Fibroblast of lung (primary cell): ENCODE data around the gene AGK. TPM values are rescaled to one million over a fixed set of nuclear protein-coding genes. Genes with fewer than 3 reads are reported as not detected.

ENCODE experiments used
- DNase-seq, 2 donors: peaks; one replicate each; pipeline versions ENCODE4 v3.0.0 to v3.0.0-alpha.2; 2010; ENCODE audit warnings: low read depth in 2 of 2
- H2AFZ ChIP-seq: 2 replicates; pipeline ENCODE4 v1.5.1; 2012; ENCODE audit warnings: low read length, control low read depth, inconsistent platforms
- H3K27ac ChIP-seq: 2 replicates; pipeline ENCODE4 v1.5.1; 2011; ENCODE audit warnings: low read length, control low read depth; ENCODE audit not compliant: insufficient read depth
- H3K27me3 ChIP-seq: 2 replicates; pipeline ENCODE4 v1.5.1; 2011; ENCODE audit warnings: mild to moderate bottlenecking, low read length; ENCODE audit not compliant: control insufficient read depth, insufficient read depth
- H3K36me3 ChIP-seq: 2 replicates; pipeline ENCODE4 v1.5.1; 2011; ENCODE audit warnings: low read length; ENCODE audit not compliant: control insufficient read depth, insufficient read depth
- H3K4me1 ChIP-seq: 2 replicates; pipeline ENCODE4 v1.5.1; 2011; ENCODE audit warnings: low read length; ENCODE audit not compliant: control insufficient read depth, insufficient read depth; ENCODE audit errors: extremely low read depth
- H3K4me2 ChIP-seq: 2 replicates; pipeline ENCODE4 v1.5.1; 2011; ENCODE audit warnings: low read length, control low read depth; ENCODE audit not compliant: insufficient read depth; ENCODE audit errors: extremely low read depth
- H3K4me3 ChIP-seq, 4 experiments: fragments of 200-600 bp in 1 of 4; sonication (generic) in 1 of 4; replicated peaks in 1 of 4; 2 replicates each; pipeline ENCODE4 v1.5.1; 2011 to 2016; ENCODE audit warnings: low read length in 4 of 4, low read depth in 3 of 4, mild to moderate bottlenecking in 3 of 4, control low read depth in 2 of 4, inconsistent platforms in 1 of 4, mixed read lengths in 1 of 4; ENCODE audit not compliant: insufficient read depth in 1 of 4; ENCODE audit errors: control extremely low read depth in 1 of 4
- H3K79me2 ChIP-seq: 2 replicates; pipeline ENCODE4 v1.5.1; 2012; ENCODE audit warnings: mild to moderate bottlenecking, low read length, inconsistent platforms; ENCODE audit not compliant: control insufficient read depth, insufficient read depth
- H3K9ac ChIP-seq: 2 replicates; pipeline ENCODE4 v1.5.1; 2011; ENCODE audit warnings: mild to moderate bottlenecking, low read length, control low read depth; ENCODE audit not compliant: insufficient read depth
- H3K9me3 ChIP-seq: 2 replicates; pipeline ENCODE4 v1.5.1; 2012; ENCODE audit warnings: low read depth, low read length; ENCODE audit not compliant: control insufficient read depth, insufficient read depth
- H4K20me1 ChIP-seq: 2 replicates; pipeline ENCODE4 v1.5.1; 2011; ENCODE audit warnings: low read length; ENCODE audit not compliant: control insufficient read depth, insufficient read depth; ENCODE audit errors: extremely low read depth
- EZH2 ChIP-seq: IDR thresholded peaks from 2 replicates; pipeline ENCODE4 v1.5.1; 2012; ENCODE audit warnings: low read length, control low read depth, mild to moderate bottlenecking; ENCODE audit errors: missing control alignments
- polyA plus RNA-seq, 2 donors: library from polyadenylated mRNA; depleted of rRNA in 1 of 2; stranded (reverse) in 1 of 2; unstranded in 1 of 2; fragments of >200 nt; gene quantifications; 2 replicates each; pipeline ENCODE4 v1.2.1, GENCODE V29; 2011 to 2012; ENCODE audit warnings: missing spikeins in 1 of 2
- total RNA-seq: library from RNA; depleted of rRNA; stranded (reverse); fragments of >200 nt; gene quantifications from 2 replicates; pipeline ENCODE4 v1.2.1, GENCODE V29; 2014
- TF ChIP-seq, protein P1 (sequence below), 2 donors: IDR thresholded peaks in 1 of 2; conservative IDR thresholded peaks in 1 of 2; 1 replicate in 1 of 2; 2 replicates in 1 of 2; pipeline ENCODE4 v1.5.1; 2011 to 2012; ENCODE audit warnings: low read length in 2 of 2, control low read depth in 1 of 2, inconsistent platforms in 1 of 2, low read depth in 1 of 2, mild to moderate bottlenecking in 1 of 2

Gene AGK
- total and polyA plus RNA-seq, 2 donors (not counting 1 experiment from before 2014, with no cell fraction given), result 20.8 to 42.5 TPM

DNA sequence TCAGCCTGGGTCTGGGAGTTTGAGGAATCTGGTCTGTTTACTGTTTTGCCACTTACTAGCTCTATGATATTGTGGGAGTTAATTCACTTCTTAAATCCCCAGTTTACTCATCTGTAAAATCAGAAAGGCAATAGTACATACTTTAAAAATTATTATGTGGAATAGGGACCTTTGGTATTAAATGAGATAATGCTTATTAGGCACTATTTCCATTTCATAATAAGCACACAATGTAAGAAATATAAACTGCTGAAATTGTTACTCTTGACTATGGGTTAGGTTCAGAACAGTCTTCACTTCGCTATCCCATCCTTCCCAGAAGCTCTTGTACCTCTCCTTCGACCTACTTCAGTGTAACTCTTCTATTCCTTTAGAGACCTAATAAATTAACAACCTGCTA lies 47.2 kb downstream of the AGK start:
- TF ChIP-seq, protein P1, sequence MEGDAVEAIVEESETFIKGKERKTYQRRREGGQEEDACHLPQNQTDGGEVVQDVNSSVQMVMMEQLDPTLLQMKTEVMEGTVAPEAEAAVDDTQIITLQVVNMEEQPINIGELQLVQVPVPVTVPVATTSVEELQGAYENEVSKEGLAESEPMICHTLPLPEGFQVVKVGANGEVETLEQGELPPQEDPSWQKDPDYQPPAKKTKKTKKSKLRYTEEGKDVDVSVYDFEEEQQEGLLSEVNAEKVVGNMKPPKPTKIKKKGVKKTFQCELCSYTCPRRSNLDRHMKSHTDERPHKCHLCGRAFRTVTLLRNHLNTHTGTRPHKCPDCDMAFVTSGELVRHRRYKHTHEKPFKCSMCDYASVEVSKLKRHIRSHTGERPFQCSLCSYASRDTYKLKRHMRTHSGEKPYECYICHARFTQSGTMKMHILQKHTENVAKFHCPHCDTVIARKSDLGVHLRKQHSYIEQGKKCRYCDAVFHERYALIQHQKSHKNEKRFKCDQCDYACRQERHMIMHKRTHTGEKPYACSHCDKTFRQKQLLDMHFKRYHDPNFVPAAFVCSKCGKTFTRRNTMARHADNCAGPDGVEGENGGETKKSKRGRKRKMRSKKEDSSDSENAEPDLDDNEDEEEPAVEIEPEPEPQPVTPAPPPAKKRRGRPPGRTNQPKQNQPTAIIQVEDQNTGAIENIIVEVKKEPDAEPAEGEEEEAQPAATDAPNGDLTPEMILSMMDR (conservative IDR thresholded peaks at IDR 0.05 in 1 of 2, IDR thresholded peaks at IDR 0.05 in 1 of 2; ENCODE audit: low read depth in 1 of 2, low read length in 2 of 2), result no peak
- no peak for TF ChIP-seq EZH2
- no peak for DNase-seq
- H3K36me3 ChIP-seq, result peaks cover 3% of the 10 kb centered on the region

GRCh38 chr7:141600168-141601006 lies 49.2 kb downstream of the AGK start:
- peaks cover 2% of the 10 kb centered on the region for H3K36me3 ChIP-seq
- no peak overlapping the region for H3K4me2 ChIP-seq
- H3K9me3 ChIP-seq, result no peaks in the 10 kb centered on the region
- no peak overlapping the region for H2AFZ ChIP-seq
- H3K79me2 ChIP-seq, result no peaks in the 10 kb centered on the region
- no peak for DNase-seq
- TF ChIP-seq EZH2, result no peak
- TF ChIP-seq, protein P1 (conservative IDR thresholded peaks at IDR 0.05 in 1 of 2, IDR thresholded peaks at IDR 0.05 in 1 of 2; ENCODE audit: low read depth in 1 of 2, low read length in 2 of 2), result no peak
- no peak overlapping the region for H3K9ac ChIP-seq
- no peaks in the 10 kb centered on the region for H3K27me3 ChIP-seq
- no peak overlapping the region for H3K27ac ChIP-seq
- H3K4me1 ChIP-seq, result no peaks in the 10 kb centered on the region
- H4K20me1 ChIP-seq, result no peaks in the 10 kb centered on the region
- no peak overlapping the region for H3K4me3 ChIP-seq

More for the DNA sequence above, 47.2 kb downstream of the AGK start:
- H3K9me3 ChIP-seq, result no peaks in the 10 kb centered on the region
- H3K27me3 ChIP-seq, result no peaks in the 10 kb centered on the region
- H3K4me1 ChIP-seq, result no peaks in the 10 kb centered on the region
- no peaks in the 10 kb centered on the region for H4K20me1 ChIP-seq
- H3K4me3 ChIP-seq, result no peak overlapping the region
- H2AFZ ChIP-seq, result no peak overlapping the region
- H3K27ac ChIP-seq, result no peak overlapping the region
- H3K4me2 ChIP-seq, result no peak overlapping the region
- H3K79me2 ChIP-seq, result no peaks in the 10 kb centered on the region
- no peak overlapping the region for H3K9ac ChIP-seq

- Histone ChIP-seq H3K27me3 (no peaks in the 10 kb centered on the region), H3K36me3 (no peaks in the 10 kb centered on the region)
Measured at GRCh38 chr7:141609576-141609975, 58.4 kb downstream of the AGK start.

More at GRCh38 chr7:141609576-141609975, 58.4 kb downstream of the AGK start:
- Histone ChIP-seq H4K20me1 (no peaks in the 10 kb centered on the region), H3K4me1 (no peaks in the 10 kb centered on the region), H3K27ac (no peak overlapping the region), H3K9me3 (no peaks in the 10 kb centered on the region), H2AFZ (no peak overlapping the region), H3K9ac (no peak overlapping the region), H3K79me2 (no peaks in the 10 kb centered on the region), H3K4me3 (no peak overlapping the region), H3K4me2 (no peak overlapping the region)
- no peak for DNase-seq
- no peak for TF ChIP-seq EZH2
- TF ChIP-seq, protein P1 (conservative IDR thresholded peaks at IDR 0.05 in 1 of 2, IDR thresholded peaks at IDR 0.05 in 1 of 2; ENCODE audit: low read depth in 1 of 2, low read length in 2 of 2), result no peak
